ENCODE measurements around the gene NEUROD4. TPM values are rescaled to one million over a fixed set of nuclear protein-coding genes. Genes with fewer than 3 reads are reported as not detected.

The NEUROD4 gene
- total and polyA plus RNA-seq, 10 of the 15 experiments (the other 5 are each of a cell fraction or from before 2014, with no cell fraction given), result 0.06 TPM; not detected in 9

- CTCF ChIA-PET, result interaction anchor here (0.6 to 12.8 kb wide), 47 partner anchors 10 to 663 kb away, joined by 3 to 700 read pairs (median 5); partner anchors contain the start of genes MUCL1, NEUROD4 and TESPA1
- Histone ChIP-seq H3K4me2 (ENCODE audit: control insufficient read depth, insufficient read depth) (no peak overlapping the region), H3K9me3 (replicated peaks; ENCODE audit: control insufficient read depth, insufficient read depth, low read length) (no peaks in the 10 kb centered on the region), H3K27ac (ENCODE audit: control insufficient read depth, insufficient read depth) (no peak overlapping the region), H3K4me1 (ENCODE audit: control insufficient read depth, insufficient read depth, low read length) (peaks cover 25% of the 10 kb centered on the region), H3K4me3 (no peak overlapping the region), H4K20me1 (ENCODE audit: control insufficient read depth, insufficient read depth) (no peaks in the 10 kb centered on the region), H3K36me3 (ENCODE audit: control insufficient read depth in 2 of 2, insufficient read depth in 2 of 2, low read length in 1 of 2) (no peaks in the 10 kb centered on the region), H3K79me2 (ENCODE audit: control insufficient read depth, insufficient read depth, low read length) (no peaks in the 10 kb centered on the region), H3K9ac (ENCODE audit: control insufficient read depth, insufficient read depth, low read length) (no peak overlapping the region), H2AFZ (ENCODE audit: control insufficient read depth, low read depth, low read length) (no peak overlapping the region), H3K27me3 (replicated peaks in 1 of 2; ENCODE audit: control insufficient read depth in 2 of 2, insufficient read depth in 2 of 2, low read length in 1 of 2) (no peaks in the 10 kb centered on the region)
- ATAC-seq (peak; percentile 76), FAIRE-seq (no peak), DNase-seq (ENCODE audit: low read depth, low spot score) (no peak)
- POLR2A ChIA-PET, result interaction anchor here (2.1 kb wide), 1 partner anchor 79 kb away, joined by 8 read pairs; no protein-coding TSS in a partner anchor
- SMC1A ChIA-PET (ENCODE audit: uncharacterized antibody, unreplicated experiment), result interaction anchor here (0.7 to 13.2 kb wide), 33 partner anchors 8 to 291 kb away, joined by 3 to 429 read pairs (median 5); partner anchors contain the start of genes MUCL1, NEUROD4 and TESPA1
- RAD21 ChIA-PET (ENCODE audit: unreplicated experiment), result interaction anchor here (0.6 to 3.4 kb wide), 24 partner anchors 8 to 1370 kb away, joined by 3 to 205 read pairs (median 5); partner anchors contain the start of genes MUCL1, NEUROD4 and TESPA1
- WGBS (ENCODE audit: insufficient coverage, insufficient replicate concordance, low lambda C conversion rate, missing lambda C conversion rate), result 29% methylated on average over 12 of the region's 12 CpGs
- in situ Hi-C loops (cut with MboI), result loop anchor here (5.0 kb wide), 1 partner anchor 79 kb away; no protein-coding TSS in a partner anchor
- BruUV-seq (replicated peaks), result no TSS peak
- intact Hi-C loops (cut with micrococcal nuclease; ENCODE audit: unreplicated experiment), result loop anchor here (1.0 to 10.0 kb wide), 7 partner anchors 35 to 631 kb away; partner anchors contain the start of gene MUCL1
- TF ChIP-seq KLF5 (IDR thresholded peaks at IDR 0.05; ENCODE audit: partially characterized antibody) (no peak), JUNB (IDR thresholded peaks at IDR 0.05) (no peak), ZNF384 (IDR thresholded peaks at IDR 0.05; ENCODE audit: borderline replicate concordance, low read depth, low read length) (no peak), EP300 (IDR thresholded peaks at IDR 0.05; ENCODE audit: borderline replicate concordance in 1 of 2, control insufficient read depth in 1 of 2, low read depth in 2 of 2, low read length in 2 of 2) (no peak), ELK1 (IDR thresholded peaks at IDR 0.05; ENCODE audit: low read depth, low read length) (no peak), YY1 (IDR thresholded peaks at IDR 0.05; ENCODE audit: low read depth, low read length) (no peak), TAF1 (IDR thresholded peaks at IDR 0.05; ENCODE audit: borderline replicate concordance, low read depth, low read length) (no peak), RUNX3 (IDR thresholded peaks at IDR 0.05; ENCODE audit: low read length) (peak; percentile 53), RCOR1 (conservative IDR thresholded peaks at IDR 0.05; ENCODE audit: low read depth, low read length) (no peak), CEBPZ (IDR thresholded peaks at IDR 0.05; ENCODE audit: low read depth, low read length) (no peak)
- TF ChIP-seq, protein P1, sequence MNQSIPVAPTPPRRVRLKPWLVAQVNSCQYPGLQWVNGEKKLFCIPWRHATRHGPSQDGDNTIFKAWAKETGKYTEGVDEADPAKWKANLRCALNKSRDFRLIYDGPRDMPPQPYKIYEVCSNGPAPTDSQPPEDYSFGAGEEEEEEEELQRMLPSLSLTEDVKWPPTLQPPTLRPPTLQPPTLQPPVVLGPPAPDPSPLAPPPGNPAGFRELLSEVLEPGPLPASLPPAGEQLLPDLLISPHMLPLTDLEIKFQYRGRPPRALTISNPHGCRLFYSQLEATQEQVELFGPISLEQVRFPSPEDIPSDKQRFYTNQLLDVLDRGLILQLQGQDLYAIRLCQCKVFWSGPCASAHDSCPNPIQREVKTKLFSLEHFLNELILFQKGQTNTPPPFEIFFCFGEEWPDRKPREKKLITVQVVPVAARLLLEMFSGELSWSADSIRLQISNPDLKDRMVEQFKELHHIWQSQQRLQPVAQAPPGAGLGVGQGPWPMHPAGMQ (IDR thresholded peaks at IDR 0.05; ENCODE audit: borderline replicate concordance), result no peak
- TF ChIP-seq, protein P2, sequence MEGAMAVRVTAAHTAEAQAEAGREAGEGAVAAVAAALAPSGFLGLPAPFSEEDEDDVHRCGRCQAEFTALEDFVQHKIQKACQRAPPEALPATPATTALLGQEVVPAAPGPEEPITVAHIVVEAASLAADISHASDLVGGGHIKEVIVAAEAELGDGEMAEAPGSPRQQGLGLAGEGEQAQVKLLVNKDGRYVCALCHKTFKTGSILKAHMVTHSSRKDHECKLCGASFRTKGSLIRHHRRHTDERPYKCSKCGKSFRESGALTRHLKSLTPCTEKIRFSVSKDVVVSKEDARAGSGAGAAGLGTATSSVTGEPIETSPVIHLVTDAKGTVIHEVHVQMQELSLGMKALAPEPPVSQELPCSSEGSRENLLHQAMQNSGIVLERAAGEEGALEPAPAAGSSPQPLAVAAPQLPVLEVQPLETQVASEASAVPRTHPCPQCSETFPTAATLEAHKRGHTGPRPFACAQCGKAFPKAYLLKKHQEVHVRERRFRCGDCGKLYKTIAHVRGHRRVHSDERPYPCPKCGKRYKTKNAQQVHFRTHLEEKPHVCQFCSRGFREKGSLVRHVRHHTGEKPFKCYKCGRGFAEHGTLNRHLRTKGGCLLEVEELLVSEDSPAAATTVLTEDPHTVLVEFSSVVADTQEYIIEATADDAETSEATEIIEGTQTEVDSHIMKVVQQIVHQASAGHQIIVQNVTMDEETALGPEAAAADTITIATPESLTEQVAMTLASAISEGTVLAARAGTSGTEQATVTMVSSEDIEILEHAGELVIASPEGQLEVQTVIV (IDR thresholded peaks at IDR 0.05; ENCODE audit: borderline replicate concordance, partially characterized antibody), result no peak
These were observed 26.5 kb upstream of the NEUROD4 start for GRCh38 chr12:54993181-54993835.

Data from GM12878 (cell line).